Right lobe of liver (tissue), 4 donors: ENCODE data around the gene C10orf67.
"Not testable (repeated sequence)": the region's sequence is repeated elsewhere in the genome, so short reads cannot be mapped to it uniquely, and the experiment has no call there.

Source experiments
- CTCF ChIP-seq, 4 donors: fragments of 200-600 bp in 3 of 4; fragments of 450-650 bp in 1 of 4; IDR thresholded peaks; one replicate each; pipeline versions ENCODE4 v1.5.1 to v1.8.0; 2016 to 2022; ENCODE audit warnings: antibody characterized with exemption in 4 of 4, mild to moderate bottlenecking in 2 of 4
- POLR2A ChIP-seq: fragments of 450-650 bp; IDR thresholded peaks from one replicate; pipeline ENCODE4 v1.6.1; 2017; ENCODE audit warnings: antibody characterized with exemption, mild to moderate bottlenecking
- donor health status: DM: no; HTN: no; CAD: no.
- donor health status: DM: no; HTN: no; CAD: no.
- donor health status: DM: no; HTN: yes; CAD: no.

- TF ChIP-seq POLR2A; CTCF (IDR thresholded peaks at IDR 0.05): not testable (repeated sequence)
Measured at GRCh38 chr10:23252859-23253258, 91.7 kb downstream of the C10orf67 start.
